Mammary epithelial cell (primary cell): ENCODE results near the gene KCNV2.

Experiments used
- CTCF ChIP-seq, 2 donors: IDR thresholded peaks in 1 of 2; conservative IDR thresholded peaks in 1 of 2; 2 replicates each; pipeline ENCODE4 v1.5.1; 2011 to 2012; ENCODE audit warnings: inconsistent platforms in 2 of 2, low read length in 2 of 2, mild to moderate bottlenecking in 2 of 2, control low read depth in 1 of 2, low read depth in 1 of 2; ENCODE audit not compliant: insufficient read depth in 1 of 2; ENCODE audit errors: extremely low read depth in 1 of 2
- EZH2 ChIP-seq: IDR thresholded peaks from 2 replicates; pipeline ENCODE4 v1.6.1; 2012; ENCODE audit warnings: low read length, inconsistent platforms, borderline replicate concordance

- TF ChIP-seq CTCF (conservative IDR thresholded peaks at IDR 0.05 in 1 of 2, IDR thresholded peaks at IDR 0.05 in 1 of 2; ENCODE audit: extremely low read depth in 1 of 2, insufficient read depth in 1 of 2, low read depth in 1 of 2, low read length in 2 of 2): no peak
- no peak for TF ChIP-seq EZH2
Measured at GRCh38 chr9:2741441-2742158, 24.3 kb downstream of the KCNV2 start.
